GM18511 (cell line): ENCODE data around the gene HDAC4.
A peak's percentile ranks its signal among the peaks of the same experiment; 100 is the strongest.

Experiments used
- ATAC-seq: cut with Tn5 transposase; IDR thresholded peaks from one replicate; pipeline ENCODE4 v1.9.1; 2021; ENCODE audit warnings: mild to moderate bottlenecking, moderate library complexity; ENCODE audit not compliant: unreplicated experiment

Gene HDAC4

DNA sequence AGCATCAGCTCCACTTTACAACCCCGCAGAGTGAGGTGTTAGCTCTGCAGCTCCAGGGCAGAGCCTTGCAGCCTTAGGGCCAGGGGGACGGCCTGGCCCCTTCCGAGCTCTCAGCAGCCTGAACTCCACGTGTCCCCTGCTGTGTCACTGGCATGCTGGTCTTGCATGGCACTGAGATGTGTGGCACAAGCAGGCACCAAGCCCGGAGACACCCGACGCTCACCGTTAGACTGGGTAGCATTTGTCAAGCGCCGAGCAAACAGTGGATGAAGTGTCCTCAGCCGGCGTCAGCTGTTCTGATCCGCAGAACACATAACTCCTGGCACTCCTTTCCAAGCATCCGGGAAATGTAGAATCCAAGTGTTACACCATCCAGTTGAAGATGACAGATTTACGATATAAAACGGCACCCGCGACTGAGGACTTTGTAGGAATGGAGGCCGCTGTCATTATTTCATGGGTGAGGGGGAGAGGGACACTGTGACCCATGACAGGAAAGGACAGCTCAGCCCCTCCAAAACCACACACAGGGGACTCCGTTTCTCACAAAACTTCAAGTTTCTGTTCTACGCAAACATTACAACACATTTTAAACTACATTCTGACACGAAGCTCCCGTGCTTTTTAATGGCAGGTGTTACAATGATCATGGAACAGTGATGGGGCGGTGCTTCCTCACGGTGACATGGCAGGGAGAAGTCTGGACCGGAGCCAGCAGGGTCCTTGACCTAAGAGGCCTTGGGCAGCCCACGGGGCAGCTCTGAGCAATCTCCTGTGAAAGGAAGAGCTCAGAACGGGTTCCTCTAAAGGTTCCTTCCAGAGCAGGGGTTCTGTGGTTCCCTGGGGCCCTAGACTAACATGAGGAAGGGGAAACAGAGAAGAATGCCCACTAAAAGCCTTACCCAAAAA is 89.4 kb downstream of the HDAC4 start:
- no peak for ATAC-seq

DNA sequence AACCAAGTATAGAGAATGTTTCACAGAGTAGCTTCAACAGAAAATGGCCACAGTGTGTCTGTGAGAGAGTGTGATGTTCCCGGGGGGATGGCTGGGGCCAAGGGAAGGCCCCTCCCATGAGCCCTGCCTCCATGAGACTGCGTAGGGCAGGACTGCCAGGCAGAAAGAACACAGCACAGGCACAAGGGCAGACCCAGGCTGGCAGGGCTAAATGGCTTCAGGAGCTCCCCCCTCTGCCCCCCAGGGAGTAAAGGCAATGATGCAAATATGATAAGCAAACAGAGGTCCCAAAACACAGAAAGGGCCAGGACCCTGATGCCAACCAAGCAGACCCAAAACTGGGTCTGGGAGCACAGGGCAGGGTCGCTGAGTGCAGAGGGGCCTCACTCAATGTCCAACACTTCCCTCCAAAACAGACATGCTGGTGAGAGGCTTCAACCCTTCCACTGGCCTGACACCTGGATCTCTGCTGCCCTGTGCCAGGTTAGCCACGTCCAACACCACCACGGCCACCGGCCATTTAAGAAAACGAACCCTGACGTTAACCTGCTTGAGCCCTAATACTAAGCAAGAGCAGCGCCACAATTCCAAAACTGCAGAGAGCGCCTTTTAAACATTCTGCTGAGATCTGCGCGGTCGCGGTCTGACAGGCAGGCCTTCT is 90.3 kb downstream of the HDAC4 start:
- no peak for ATAC-seq

DNA sequence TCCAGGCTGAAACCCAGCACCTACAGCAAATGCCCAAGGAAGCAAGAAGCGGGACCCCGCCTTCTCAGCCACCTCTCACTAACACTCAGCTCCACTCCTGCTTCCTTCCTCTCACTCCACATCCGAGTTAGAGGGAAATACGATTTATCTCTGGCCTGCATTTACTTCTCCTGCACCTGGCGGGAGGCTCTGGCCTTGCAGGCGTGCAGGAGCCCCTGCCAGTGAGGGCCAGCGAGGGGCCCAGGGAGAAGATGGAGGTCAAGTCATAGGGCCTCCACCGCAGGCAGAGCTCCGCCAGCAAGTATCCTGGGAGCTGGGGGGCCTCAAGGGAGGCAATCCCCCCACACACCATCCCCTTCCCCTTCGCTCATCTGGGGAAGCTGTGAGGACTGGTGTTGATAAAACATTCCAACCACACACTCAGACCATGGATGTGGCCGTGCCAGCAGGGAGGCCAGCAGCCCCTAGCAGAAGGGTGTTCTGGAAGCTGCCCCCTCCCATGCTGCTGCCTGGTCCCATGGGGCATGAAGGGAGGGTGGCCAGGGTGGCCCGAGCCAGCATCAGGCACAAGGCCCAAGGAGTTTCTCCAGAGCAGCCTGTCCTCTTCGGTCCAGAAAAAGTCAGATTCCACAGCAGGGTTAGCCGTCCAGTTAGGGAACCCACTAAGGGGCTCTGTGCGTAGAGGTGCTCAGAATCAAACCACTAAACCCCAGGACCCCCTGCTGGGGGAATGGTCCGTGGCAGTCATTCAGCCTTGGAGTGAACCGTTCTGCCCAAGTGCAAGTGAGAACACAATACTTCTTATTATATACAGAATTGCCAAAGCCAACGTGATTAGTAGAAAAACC is 91.2 kb downstream of the HDAC4 start:
- ATAC-seq: no peak

DNA sequence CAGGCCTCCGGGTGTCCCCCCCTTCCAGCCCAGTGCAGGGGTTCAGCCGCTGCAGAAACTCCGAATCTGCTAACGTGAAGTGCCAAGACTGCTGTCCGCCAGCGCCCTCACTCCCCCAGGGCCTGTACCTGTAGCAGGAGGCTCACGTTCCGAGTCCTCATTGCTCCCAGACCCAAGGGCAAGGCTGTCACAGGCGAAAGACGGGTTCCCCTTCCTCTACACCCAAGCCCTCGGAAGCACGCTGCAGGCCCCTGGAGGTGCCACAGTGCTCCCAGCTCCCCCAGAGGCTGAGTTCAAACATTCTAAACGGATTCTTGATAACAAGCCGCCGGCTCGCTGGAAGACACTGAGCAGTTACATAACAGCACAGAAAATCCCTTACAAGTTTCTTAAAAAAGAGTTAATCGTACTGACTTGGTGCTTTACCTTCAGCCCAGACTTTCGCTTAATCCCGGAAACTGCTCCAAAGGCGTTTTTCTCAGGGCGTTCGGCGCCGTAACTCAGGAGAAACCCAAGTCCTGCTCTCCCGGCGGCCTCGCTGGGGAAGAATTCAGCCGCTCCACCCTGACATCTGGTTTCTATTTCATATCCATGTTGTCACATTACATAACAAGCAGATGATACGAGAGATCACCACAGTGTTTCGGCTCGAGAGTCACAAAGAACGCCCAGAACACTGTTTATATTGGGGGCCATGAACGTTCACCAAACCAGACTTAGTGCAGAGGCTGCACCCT is 92.0 kb downstream of the HDAC4 start:
- ATAC-seq: no peak

DNA sequence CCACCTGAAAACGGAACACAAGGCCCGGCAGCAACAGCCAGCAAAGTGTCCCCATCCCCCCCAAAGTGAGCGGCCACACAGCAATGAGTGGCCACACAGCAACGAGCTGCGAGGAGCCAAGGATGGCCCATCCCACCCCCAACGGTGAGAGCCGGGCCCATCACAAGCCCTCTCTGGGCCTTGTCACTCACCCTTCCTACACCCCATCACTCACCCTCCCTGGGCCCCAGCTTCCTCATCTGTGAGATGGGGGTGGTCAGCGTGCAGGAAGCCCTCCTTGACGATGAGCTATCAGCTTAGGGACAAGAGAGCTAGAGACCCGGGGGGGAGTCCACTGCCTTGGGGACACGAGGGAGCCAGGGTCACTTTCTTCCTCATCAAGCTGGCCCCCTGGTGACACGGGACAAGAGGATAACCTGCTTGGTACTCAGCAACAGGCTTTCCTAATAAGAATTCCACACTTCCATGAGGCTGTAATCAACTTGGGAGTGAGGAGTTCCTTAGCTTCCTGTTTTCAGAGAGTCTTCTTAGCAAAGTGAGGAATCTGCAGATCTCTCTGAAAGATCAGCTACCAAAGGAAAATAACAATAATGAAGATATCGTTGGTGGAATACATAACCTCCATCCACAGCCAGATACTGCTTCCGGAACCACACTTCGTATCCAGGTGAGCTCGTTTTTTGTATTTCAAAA is 92.8 kb downstream of the HDAC4 start:
- ATAC-seq: no peak

DNA sequence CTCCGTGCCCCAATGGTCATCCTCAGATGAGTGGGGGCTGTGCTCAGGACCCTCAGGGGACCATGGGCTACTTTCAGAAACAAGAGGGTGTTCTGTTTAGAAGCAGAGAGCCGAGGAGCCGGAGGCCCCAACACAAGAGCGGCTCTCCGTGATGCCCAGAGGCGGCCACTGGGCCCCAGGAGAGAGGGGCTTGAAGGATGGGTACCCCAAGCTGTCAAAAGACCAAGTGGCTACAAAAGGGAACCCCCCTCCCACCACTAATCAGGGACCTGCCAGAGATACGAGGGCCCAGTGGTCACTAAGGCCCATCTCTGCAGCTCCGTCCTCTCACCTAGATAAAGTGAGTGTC is 93.6 kb downstream of the HDAC4 start:
- no peak for ATAC-seq

DNA sequence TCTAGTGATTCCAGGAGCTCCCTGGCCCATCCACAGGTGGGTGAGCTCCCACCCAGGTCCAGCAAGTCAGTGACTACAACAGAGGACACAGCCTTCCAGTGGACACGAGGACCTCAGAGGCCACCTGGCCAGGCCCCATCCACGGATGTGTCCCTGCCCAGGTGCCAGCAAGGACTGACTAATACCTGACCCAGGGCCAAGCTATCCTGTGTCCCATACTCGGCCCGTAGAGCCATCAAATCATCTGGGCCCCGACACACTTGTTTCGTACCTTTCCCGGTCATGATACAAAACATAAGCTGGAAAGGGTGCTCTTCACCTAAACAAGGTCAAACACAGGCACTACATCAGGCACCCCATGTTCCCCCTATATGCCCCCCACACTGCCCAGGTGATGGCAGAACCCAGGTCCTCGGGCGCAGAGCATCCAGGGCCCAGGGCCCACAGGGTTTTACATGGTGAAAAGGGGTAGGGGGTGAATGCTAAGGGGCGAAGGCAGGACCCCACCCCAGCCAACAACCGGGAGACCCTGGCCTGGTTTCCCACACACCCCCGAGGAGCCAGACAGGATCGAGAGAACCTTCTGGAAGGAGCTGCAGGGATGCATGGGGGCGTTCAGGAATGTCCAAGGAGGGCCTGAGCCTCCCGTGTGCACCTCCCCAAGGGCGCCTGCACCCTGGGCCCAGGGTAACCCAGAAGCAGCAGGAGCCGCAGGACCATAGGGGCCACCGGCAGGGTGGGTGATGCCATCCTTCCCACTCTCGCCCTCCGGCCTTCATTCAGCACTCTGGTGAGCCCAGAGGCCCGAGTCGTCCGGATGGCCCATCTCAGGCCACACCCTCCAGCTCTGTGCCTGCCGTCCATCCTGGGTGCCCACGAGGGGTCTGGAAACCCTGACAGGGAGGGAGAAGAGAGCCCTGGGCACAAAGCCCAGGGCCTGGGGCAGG is 94.3 kb downstream of the HDAC4 start:
- no peak for ATAC-seq

DNA sequence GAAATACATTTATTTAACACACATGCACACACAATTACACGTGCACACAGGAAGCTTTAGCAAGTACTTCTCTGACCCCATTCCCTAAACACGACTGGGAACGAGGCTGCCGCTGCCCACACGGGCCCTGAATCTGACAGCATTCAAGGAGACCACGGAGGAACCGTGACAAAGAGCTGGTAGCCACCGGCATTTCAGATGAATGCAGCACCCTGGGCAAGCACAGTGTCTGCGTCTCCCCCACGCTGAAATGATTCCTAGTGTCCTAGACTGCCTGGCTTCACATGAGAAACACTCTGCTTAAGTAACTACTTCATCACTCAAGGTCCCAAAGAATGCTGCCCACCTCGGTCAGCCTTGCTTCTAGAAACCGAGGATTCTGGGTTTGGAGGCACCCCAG is 95.0 kb downstream of the HDAC4 start:
- no peak for ATAC-seq

DNA sequence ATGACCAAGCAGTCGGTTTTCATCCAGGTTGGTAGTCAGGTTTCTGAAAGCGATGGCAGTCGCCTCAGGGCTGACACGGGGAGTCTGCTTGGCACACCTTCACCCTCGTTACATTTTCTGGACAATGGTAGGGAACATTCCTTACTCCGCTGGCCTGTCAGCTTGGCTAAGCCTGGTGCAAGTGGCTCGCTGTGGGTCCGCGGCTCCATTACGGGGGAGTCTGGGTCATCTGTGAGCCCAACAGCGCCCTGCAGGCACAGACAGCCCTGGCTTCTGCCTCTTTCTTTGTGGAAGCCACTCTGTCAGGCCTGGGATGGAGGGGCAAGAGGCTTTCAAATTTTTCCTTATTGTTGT is 95.6 kb downstream of the HDAC4 start:
- ATAC-seq: no peak

DNA sequence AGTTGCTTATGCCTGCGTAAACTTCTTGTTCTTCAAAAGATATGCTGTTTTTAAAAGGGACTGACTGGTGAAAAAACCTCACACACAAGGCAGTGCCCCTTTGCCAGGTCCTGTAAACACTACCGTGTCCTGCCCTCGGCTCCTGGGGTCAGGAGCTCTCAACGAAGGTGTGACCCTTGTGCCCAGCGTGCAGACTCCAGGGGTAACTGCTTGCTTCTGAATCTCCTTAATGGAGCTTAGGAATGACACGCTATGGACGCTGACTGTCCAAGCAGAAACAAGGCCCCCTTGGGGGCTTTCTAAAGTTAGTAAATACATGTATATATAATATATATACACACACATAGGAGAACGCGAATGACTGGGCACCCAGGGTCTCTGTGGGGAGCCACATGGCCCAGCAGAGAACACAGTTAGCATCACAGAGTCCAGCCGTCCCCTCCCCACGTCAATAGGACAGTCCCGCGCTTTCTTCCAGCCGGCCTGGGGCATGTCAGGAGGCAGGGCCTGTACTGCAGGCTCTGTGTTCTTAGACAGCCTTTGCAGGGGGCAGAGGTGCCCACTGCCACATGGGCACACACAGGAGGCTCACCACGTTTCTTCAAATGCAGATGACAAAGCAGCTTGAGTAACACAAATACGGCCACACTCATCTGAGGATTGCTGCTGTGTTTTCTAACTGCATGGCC is 96.1 kb downstream of the HDAC4 start:
- no peak for ATAC-seq

DNA sequence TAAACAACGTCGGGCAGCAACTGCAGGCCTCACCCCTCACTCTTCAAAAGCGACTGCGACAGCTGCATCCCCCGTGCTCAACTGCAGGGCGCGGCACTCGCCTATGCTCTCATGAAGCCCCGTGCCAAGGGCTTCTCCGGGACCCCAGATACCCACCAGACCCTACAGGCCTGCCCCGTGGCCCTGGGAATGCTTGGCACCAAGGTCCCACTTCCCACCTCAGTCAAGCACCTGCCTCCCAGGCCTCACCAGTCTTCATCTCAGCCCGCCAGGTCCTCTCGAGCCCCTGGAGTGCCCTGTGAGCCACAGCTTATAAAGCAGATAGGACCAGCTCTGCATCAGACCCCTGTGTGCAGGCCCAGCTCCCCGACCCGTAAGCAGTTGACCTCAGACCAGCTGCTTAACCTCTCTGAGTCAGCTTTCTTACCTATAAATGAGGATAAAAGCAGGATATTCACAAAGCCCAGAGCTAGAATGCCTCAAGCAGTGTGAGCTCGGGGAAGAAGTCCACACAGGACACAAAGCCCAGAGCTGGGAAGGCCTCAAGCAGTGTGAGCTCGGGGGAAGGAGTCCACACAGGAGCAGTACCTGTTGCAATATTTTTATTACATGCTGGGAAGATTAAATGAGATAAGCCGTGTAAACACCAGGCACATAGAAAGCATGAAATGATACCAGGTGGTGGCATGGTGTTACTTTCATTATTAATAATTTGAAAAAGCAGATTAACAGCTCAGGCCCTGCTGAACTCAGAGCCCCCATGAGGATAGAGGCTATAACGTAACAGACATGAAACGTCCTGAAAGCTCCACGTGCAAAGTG is 96.9 kb downstream of the HDAC4 start:
- peak; percentile 89 for ATAC-seq

DNA sequence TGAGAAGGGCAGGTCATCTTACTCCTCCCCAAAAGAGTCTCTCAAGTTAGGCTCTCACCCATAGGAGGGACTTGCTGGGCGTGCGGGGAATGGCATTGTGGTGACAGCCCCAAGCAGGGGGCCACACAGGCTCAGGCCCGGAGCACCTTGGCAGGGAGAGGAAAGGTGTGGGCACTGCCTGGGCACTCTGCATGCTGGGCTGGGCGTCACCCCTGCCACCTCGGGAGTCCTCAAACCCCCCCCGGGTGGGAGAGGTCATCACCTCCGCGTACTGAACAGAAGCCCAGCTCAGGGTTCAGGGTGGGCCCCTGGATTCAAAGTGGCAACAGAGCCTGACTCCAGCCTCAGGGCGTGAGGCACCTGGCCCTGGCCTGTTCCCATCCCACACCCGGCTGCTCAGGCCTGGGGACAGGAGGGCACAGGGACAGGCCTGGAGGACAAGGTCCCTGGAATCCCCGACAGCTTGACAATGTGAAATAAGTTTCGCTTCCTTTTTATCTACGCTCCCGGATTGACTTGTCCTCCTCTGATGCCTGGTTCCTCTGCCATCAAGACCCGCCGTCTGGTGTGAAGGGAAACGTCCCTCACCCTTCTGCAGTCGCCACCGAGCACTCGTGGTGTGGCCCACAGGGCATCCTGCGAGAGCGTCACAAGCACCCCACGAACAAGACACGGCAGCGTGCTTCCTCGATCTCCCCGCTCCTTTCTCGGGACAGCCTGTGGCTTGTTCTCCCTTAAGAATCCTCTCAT is 97.8 kb downstream of the HDAC4 start:
- ATAC-seq: peak; percentile 50

DNA sequence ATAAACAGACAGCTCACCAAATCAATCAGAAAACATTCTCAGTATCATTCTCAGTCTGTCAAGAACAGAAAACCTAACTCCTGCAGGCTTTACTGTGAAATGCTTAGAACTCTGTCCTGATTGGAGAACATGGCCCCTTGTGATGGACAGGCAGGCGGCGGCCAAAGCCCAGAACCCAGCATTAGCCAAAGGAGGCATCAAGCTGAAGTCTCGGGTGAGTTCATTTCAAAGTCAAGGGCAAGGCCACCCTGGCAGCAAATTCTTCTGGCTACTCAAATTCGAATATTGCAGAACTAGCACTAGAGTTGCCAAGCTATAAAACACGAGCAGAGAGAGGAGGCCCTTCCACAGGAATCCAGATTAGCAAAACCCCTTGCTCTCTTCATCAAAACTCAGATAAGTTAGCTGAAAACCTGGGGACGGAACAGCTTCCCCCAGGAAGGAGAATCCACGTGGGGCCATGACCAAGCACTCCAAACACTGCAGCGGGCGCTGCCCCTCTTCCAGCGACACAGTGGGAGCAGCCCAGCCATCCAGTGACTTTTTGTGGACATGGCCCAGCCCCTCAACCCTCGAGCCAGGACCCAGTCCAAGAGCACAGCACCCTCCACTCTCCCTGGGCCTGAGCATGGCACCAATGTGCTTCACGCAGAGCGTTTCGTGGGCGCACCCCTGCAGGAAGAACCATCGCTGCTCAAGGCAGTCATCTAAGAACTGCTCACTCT is 98.6 kb downstream of the HDAC4 start:
- ATAC-seq: no peak

DNA sequence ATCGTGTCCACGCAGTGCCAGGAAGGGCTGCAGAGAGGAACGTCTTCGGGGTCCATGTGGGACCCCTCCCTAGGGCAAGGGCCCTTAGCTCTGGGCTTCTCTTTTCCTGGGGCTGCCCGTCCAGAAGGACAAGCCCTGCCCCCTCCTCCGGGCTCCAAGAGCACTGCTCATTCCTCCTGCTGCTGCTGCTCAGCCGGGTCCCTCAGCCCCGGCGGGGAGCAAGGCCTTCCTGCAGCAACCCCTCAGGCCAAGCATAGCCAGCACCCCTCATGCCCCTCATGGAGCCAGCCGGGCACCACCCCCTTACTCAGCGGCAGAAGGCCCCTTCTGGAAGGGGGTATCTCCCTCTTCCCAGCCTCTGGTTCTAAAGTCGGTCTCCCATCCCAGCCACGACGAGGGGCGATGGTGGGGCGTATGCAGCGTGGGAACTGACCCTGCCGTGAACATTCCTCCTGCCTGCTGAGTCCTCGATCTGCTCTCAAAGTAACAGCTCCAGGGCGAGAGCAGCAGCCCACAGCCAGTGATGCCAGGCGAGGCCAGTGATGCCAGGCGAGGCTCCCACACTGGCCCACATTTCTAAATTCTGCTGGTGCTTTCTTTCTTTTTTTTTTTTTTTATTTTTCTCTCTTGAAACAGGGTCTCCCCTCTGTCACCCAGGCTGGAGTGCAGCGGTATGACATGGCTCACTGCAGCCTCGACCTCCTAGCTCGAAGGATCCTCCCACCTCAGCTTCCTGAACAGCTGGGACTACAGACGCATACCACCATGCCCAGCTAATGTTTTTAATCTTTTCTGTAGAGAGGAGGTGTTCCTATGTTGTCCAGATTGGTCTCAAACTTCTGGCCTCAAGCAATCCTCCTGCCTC is 99.7 kb downstream of the HDAC4 start:
- ATAC-seq: no peak

DNA sequence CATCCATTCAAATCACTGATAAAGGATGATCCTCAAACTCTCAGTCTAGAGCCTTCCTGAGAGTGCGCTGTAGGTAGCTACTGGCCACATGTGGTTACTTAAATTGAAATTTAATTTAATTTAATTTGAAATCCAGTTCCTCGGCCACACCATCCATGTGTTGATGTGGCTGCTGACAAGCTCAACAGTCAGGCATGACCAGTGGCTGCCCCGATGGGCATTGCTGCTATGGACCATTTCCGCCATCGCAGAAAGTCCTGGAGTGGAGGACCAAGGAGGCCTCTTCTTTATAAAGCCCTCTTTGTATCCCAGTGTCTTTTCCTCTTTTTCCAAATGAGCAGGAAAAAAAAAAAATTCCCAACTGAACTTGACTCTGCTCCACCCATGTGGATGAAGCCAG is 100.6 kb downstream of the HDAC4 start:
- ATAC-seq: no peak
